Measurements from ENCODE around the gene KCNJ6. TPM values are rescaled to one million over a fixed set of nuclear protein-coding genes. Genes with fewer than 3 reads are reported as not detected.
"Not testable (repeated sequence)": the region's sequence is repeated elsewhere in the genome, so short reads cannot be mapped to it uniquely, and the experiment has no call there.

The KCNJ6 gene
- total RNA-seq, 2 donors from 2014 or later, result not detected

GRCh38 chr21:37592496-37592895, 323.8 kb downstream of the KCNJ6 start:
- TF ChIP-seq, protein P1, sequence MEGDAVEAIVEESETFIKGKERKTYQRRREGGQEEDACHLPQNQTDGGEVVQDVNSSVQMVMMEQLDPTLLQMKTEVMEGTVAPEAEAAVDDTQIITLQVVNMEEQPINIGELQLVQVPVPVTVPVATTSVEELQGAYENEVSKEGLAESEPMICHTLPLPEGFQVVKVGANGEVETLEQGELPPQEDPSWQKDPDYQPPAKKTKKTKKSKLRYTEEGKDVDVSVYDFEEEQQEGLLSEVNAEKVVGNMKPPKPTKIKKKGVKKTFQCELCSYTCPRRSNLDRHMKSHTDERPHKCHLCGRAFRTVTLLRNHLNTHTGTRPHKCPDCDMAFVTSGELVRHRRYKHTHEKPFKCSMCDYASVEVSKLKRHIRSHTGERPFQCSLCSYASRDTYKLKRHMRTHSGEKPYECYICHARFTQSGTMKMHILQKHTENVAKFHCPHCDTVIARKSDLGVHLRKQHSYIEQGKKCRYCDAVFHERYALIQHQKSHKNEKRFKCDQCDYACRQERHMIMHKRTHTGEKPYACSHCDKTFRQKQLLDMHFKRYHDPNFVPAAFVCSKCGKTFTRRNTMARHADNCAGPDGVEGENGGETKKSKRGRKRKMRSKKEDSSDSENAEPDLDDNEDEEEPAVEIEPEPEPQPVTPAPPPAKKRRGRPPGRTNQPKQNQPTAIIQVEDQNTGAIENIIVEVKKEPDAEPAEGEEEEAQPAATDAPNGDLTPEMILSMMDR (IDR thresholded peaks at IDR 0.05), result no peak
- DNase-seq (ENCODE audit: low spot score), result no peak
- no peaks in the 10 kb centered on the region for H3K36me3 ChIP-seq
- no peaks in the 10 kb centered on the region for H3K27me3 ChIP-seq
- no peak overlapping the region for H3K27ac ChIP-seq
- H3K4me3 ChIP-seq, result no peak overlapping the region
- peaks cover 0 to 19% of the 10 kb centered on the region in 2 donors for H3K4me1 ChIP-seq
- no peaks in the 10 kb centered on the region for H3K9me3 ChIP-seq

DNA sequence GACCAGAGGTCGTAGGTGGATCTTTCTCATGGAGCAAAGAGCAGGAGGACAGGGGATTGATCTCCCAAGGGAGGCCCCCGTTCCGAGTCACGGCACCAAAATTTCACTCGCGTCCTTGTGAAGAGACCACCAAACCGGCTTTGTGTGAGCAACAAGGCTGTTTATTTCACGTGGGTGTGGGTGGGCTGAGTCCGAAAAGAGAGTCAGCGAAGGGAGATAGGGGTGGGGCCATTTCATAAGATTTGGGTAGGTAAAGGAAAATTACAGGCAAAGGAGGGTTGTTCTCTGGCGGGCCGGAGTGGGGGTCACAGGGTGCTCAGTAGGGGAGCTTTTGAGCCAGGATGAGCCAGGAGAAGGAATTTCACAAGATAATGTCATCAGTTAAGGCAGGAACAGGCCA, 324.3 kb downstream of the KCNJ6 start:
- not testable (repeated sequence) for H3K36me3 ChIP-seq, H3K27ac ChIP-seq, H3K27me3 ChIP-seq

DNA sequence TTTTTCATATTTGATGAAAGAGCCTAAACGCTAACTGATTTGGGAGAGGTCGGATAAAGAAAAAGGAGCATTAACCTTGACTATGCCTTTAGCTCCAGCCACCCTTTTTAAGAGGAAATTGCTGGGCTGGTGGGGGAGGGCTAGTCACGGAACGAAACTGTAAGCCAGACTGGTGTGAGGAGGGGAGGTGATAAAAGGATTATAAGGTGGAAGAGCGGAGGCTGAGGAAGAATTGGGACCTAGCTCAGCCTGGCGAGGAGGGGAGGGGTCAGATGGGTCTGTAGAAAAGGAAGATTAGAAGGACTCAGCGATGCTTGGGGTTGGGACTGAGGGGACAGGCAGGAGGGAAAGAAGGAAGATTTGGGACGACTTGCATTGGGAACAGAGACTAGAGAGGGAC, 325.4 kb downstream of the KCNJ6 start:
- not testable (repeated sequence) for H3K9me3 ChIP-seq; H3K4me3 ChIP-seq; DNase-seq (ENCODE audit: low spot score); H3K27me3 ChIP-seq; H3K36me3 ChIP-seq; H3K27ac ChIP-seq
- peaks cover 0 to 19% of the 10 kb centered on the region in 2 donors for H3K4me1 ChIP-seq

More for the DNA sequence above, 324.3 kb downstream of the KCNJ6 start:
- H3K9me3 ChIP-seq; DNase-seq (ENCODE audit: low spot score); H3K4me3 ChIP-seq: not testable (repeated sequence)
- H3K4me1 ChIP-seq, result peaks cover 0 to 19% of the 10 kb centered on the region in 2 donors

DNA sequence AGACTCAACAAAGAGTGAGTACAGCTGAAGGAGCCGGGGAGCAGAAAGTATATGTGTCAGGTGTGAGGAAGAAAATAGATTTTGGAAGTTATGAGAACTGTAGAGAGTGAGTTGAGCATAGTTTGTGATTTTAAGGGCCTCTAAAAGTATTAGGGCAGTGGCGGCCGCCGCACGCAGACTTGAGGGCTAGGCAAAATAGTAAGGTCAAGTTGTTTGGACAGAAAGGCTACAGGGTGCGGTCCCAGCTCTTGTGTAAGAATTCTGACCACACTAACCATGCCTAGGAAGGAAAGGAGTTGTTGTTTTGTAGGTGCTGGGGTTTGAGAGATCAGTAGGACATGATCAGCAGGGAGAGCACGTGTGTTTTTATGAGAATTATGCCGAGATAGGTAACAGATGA, 327.6 kb downstream of the KCNJ6 start:
- H3K36me3 ChIP-seq; H3K27ac ChIP-seq; H3K4me3 ChIP-seq; DNase-seq (ENCODE audit: low spot score); H3K9me3 ChIP-seq; H3K27me3 ChIP-seq: not testable (repeated sequence)
- peaks cover 0 to 11% of the 10 kb centered on the region in 2 donors for H3K4me1 ChIP-seq

GRCh38 chr21:37587635-37588177, 328.6 kb downstream of the KCNJ6 start:
- no peak overlapping the region for H3K27ac ChIP-seq
- H3K4me3 ChIP-seq, result no peak overlapping the region
- H3K27me3 ChIP-seq, result peaks cover 0 to 2% of the 10 kb centered on the region in 2 donors
- no peaks in the 10 kb centered on the region for H3K9me3 ChIP-seq
- H3K4me1 ChIP-seq, result peaks cover 0 to 2% of the 10 kb centered on the region in 2 donors
- H3K36me3 ChIP-seq, result no peaks in the 10 kb centered on the region
- TF ChIP-seq, protein P1 (IDR thresholded peaks at IDR 0.05), result no peak
- no peak for DNase-seq (ENCODE audit: low spot score)

DNA sequence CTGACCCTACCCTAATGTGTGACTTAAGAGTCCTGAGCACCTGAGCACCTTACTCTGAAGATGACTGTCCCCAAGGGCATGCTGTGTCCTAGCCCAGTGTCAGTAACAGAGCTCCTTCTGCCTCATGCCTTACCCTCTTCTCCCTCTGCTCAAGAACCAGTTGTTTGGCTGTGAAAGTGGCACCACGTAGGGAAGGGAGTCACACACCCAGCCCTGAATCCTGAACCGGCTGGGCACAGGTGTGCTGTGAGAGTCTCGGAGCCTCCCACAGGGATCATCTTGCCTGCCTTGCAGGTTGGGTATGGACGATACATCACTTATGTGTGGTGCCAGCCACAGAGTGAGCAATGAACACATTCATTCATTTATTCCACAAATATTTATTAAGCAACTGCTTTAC, 329.1 kb downstream of the KCNJ6 start:
- TF ChIP-seq, protein P1 (IDR thresholded peaks at IDR 0.05), result no peak
- DNase-seq (ENCODE audit: low spot score), result no peak

GRCh38 chr21:37582590-37582989, 333.7 kb downstream of the KCNJ6 start:
- Histone ChIP-seq H3K27me3 (peaks cover 0 to 2% of the 10 kb centered on the region in 2 donors), H3K27ac (no peak overlapping the region), H3K9me3 (peaks cover 0 to 16% of the 10 kb centered on the region in 2 donors), H3K36me3 (no peaks in the 10 kb centered on the region), H3K4me3 (no peak overlapping the region), H3K4me1 (no peaks in the 10 kb centered on the region)
- TF ChIP-seq, protein P1 (IDR thresholded peaks at IDR 0.05), result peak in 1 of 2 donors; percentile 78
- DNase-seq (ENCODE audit: low spot score), result no peak

More for the DNA sequence above, 329.1 kb downstream of the KCNJ6 start:
- Histone ChIP-seq H3K4me3 (no peak overlapping the region), H3K27ac (no peak overlapping the region), H3K27me3 (peaks cover 0 to 2% of the 10 kb centered on the region in 2 donors), H3K4me1 (no peaks in the 10 kb centered on the region), H3K36me3 (no peaks in the 10 kb centered on the region), H3K9me3 (no peaks in the 10 kb centered on the region)

Measured in right atrium auricular region (tissue), 2 donors.